ENCODE measurements around the gene TPRG1.

DNA sequence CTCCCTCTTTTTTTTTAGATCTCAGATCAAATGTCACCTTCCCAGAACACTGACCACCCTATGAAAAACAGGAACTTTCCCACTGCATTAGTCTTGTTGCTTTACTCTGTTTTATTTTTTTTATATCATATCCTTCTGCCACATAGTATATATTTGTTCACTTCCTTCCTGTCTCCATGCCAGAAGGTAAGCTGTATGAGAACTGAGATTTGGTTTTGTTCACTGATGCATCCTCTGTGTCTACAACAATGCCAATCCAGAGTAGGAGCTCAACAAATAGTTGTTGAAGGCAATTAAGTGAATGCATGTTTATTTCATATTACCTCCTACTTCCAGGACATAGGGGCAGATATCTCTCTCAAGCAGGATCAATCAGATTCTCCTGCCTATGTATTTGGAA lies 114.4 kb downstream of the TPRG1 start:
- TF ChIP-seq, protein P1, sequence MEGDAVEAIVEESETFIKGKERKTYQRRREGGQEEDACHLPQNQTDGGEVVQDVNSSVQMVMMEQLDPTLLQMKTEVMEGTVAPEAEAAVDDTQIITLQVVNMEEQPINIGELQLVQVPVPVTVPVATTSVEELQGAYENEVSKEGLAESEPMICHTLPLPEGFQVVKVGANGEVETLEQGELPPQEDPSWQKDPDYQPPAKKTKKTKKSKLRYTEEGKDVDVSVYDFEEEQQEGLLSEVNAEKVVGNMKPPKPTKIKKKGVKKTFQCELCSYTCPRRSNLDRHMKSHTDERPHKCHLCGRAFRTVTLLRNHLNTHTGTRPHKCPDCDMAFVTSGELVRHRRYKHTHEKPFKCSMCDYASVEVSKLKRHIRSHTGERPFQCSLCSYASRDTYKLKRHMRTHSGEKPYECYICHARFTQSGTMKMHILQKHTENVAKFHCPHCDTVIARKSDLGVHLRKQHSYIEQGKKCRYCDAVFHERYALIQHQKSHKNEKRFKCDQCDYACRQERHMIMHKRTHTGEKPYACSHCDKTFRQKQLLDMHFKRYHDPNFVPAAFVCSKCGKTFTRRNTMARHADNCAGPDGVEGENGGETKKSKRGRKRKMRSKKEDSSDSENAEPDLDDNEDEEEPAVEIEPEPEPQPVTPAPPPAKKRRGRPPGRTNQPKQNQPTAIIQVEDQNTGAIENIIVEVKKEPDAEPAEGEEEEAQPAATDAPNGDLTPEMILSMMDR (optimal IDR thresholded peaks at IDR 0.05 in 1 of 3, IDR thresholded peaks at IDR 0.05 in 1 of 3, conservative IDR thresholded peaks at IDR 0.05 in 1 of 3; ENCODE audit: extremely low read depth in 1 of 3, insufficient read depth in 2 of 3, low read length in 3 of 3): no peak
- no peak for TF ChIP-seq EZH2 (IDR thresholded peaks at IDR 0.05; ENCODE audit: low read length)
